ENCODE measurements around the gene SUSD1. TPM values are rescaled to one million over a fixed set of nuclear protein-coding genes. Genes with fewer than 3 reads are reported as not detected.

SUSD1 gene
- total and polyA plus RNA-seq, 9 of the 15 experiments (the other 6 are each of a cell fraction or from before 2014, with no cell fraction given), result 10.9 to 44.4 (median 36.1) TPM

- TF ChIP-seq ARID3A (IDR thresholded peaks at IDR 0.05; ENCODE audit: borderline replicate concordance, low read depth, low read length), result no peak
- TF ChIP-seq ZKSCAN3 (CRISPR knock-in tag; IDR thresholded peaks at IDR 0.05), result no peak
- no peak for TF ChIP-seq MECOM (CRISPR knock-in tag; IDR thresholded peaks at IDR 0.05)
- TF ChIP-seq SOX6 (IDR thresholded peaks at IDR 0.05), result peak; percentile 38; the same call in 1 of the 2 replicates
- no peak for TF ChIP-seq HCFC1 (IDR thresholded peaks at IDR 0.05; ENCODE audit: low read depth, low read length)
- TF ChIP-seq ZZZ3 (IDR thresholded peaks at IDR 0.05), result no peak
- peak; percentile 36 for TF ChIP-seq TAF1 (IDR thresholded peaks at IDR 0.05; ENCODE audit: control insufficient read depth, extremely low read depth, insufficient read depth, low read length, severe bottlenecking)
- TF ChIP-seq ZNF134 (CRISPR knock-in tag; conservative IDR thresholded peaks at IDR 0.05), result no peak
- no peak for TF ChIP-seq MEF2D (tag; conservative IDR thresholded peaks at IDR 0.05; ENCODE audit: low read depth)
- TF ChIP-seq MTF1 (CRISPR knock-in tag; IDR thresholded peaks at IDR 0.05; ENCODE audit: borderline replicate concordance), result no peak
- no peak for TF ChIP-seq HMGXB4 (CRISPR knock-in tag; IDR thresholded peaks at IDR 0.05)
- no peak for TF ChIP-seq GMEB1 (CRISPR knock-in tag; IDR thresholded peaks at IDR 0.05)
- no peak for TF ChIP-seq PBX2 (CRISPR knock-in tag; IDR thresholded peaks at IDR 0.05; ENCODE audit: low read depth)
- TF ChIP-seq PBX2 (tag; conservative IDR thresholded peaks at IDR 0.05; ENCODE audit: low read depth), result no peak
- no peak for TF ChIP-seq STAG1 (CRISPR knock-in tag; IDR thresholded peaks at IDR 0.05; ENCODE audit: borderline replicate concordance)
- TF ChIP-seq PHB2 (IDR thresholded peaks at IDR 0.05; ENCODE audit: low read depth), result no peak
- TF ChIP-seq CHCHD3 (CRISPR knock-in tag; IDR thresholded peaks at IDR 0.05), result no peak
- peak; percentile 82 for TF ChIP-seq ETV5 (CRISPR knock-in tag; IDR thresholded peaks at IDR 0.05; ENCODE audit: low read depth)
- TF ChIP-seq ZBTB34 (CRISPR knock-in tag; IDR thresholded peaks at IDR 0.05), result no peak
- no peak for TF ChIP-seq CBX5 (IDR thresholded peaks at IDR 0.05; ENCODE audit: borderline replicate concordance, low read depth)
These were observed 704 bp downstream of the SUSD1 start (continued) for GRCh38 chr9:112174222-112174964.

Measured in K562 (cell line).